A172 (cell line): ENCODE measurements around the gene TBC1D16. TPM values are rescaled to one million over a fixed set of nuclear protein-coding genes. Genes with fewer than 3 reads are reported as not detected.
A peak's percentile ranks its signal among the peaks of the same experiment; 100 is the strongest.

Source experiments
- DNase-seq: peaks from one replicate; pipeline ENCODE4 v3.0.0-alpha.2; 2015; ENCODE audit warnings: low spot score
- total RNA-seq: library from RNA; depleted of rRNA; stranded (reverse); fragments of >200 nt; shearing (Covaris generic); gene quantifications from 2 replicates; pipeline ENCODE4 v1.2.3, GENCODE V29; 2014

Gene TBC1D16
- total RNA-seq, 1 experiment from 2014 or later: 31.7 TPM

- DNase-seq: peak; percentile 68
These were observed 84.1 kb downstream of the TBC1D16 start for GRCh38 chr17:79951361-79952264.

- DNase-seq: no peak
These were observed 84.9 kb downstream of the TBC1D16 start for GRCh38 chr17:79950751-79951150.

GRCh38 chr17:79950306-79950705 lies 85.4 kb downstream of the TBC1D16 start:
- no peak for DNase-seq

GRCh38 chr17:79949656-79950209 lies 85.9 kb downstream of the TBC1D16 start:
- DNase-seq: no peak

GRCh38 chr17:79948945-79949655 lies 86.6 kb downstream of the TBC1D16 start:
- no peak for DNase-seq

- DNase-seq: no peak
These were observed 87.2 kb downstream of the TBC1D16 start for GRCh38 chr17:79948406-79948944.

GRCh38 chr17:79947351-79948031 lies 88.2 kb downstream of the TBC1D16 start:
- DNase-seq: peak; percentile 95

GRCh38 chr17:79946352-79947231 lies 89.1 kb downstream of the TBC1D16 start:
- no peak for DNase-seq

- DNase-seq: no peak
These were observed 89.9 kb downstream of the TBC1D16 start for GRCh38 chr17:79945591-79946255.

GRCh38 chr17:79944821-79945391 lies 90.8 kb downstream of the TBC1D16 start:
- DNase-seq: no peak

GRCh38 chr17:79944251-79944812 lies 91.3 kb downstream of the TBC1D16 start:
- DNase-seq: no peak

- no peak for DNase-seq
These were observed 92.1 kb downstream of the TBC1D16 start for GRCh38 chr17:79943347-79944241.

GRCh38 chr17:79942591-79943346 lies 92.9 kb downstream of the TBC1D16 start:
- DNase-seq: peak; percentile 65

- DNase-seq: no peak
These were observed 93.7 kb downstream of the TBC1D16 start for GRCh38 chr17:79942011-79942405.

GRCh38 chr17:79941088-79942010 lies 94.3 kb downstream of the TBC1D16 start:
- no peak for DNase-seq

GRCh38 chr17:79940459-79941087 lies 95.1 kb downstream of the TBC1D16 start:
- no peak for DNase-seq
